Measurements from ENCODE around the gene ARHGAP24. TPM values are rescaled to one million over a fixed set of nuclear protein-coding genes. Genes with fewer than 3 reads are reported as not detected.

ARHGAP24 gene
- total and polyA plus RNA-seq, 2 donors (not counting 3 experiments of a cell fraction or from before 2014, with no cell fraction given), result 52.1 to 79.4 TPM

DNA sequence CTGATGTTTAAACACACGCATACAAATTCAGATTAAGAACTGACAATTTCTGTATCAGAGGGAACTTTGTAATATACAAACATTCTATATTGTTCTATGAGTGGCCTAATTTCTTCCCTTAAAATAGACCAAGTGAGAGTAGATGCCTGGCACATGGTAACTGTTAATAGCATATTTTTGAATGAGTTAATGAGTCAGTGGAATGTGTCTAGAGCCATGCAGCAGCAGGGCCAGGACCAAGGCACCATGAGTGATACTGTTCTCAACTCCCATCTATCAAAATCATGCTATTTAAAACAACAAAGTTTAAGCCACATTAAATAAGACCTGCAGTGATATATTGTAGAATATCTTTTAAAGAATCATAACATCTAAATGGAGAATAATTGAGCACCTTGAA, 98.3 kb downstream of the ARHGAP24 start:
- no peak overlapping the region for H3K4me3 ChIP-seq (replicated peaks in 1 of 3; ENCODE audit: insufficient read depth in 1 of 3, low read depth in 1 of 3, low read length in 3 of 3)
- H3K9me3 ChIP-seq (replicated peaks; ENCODE audit: control insufficient read depth, insufficient read depth, low read length), result no peaks in the 10 kb centered on the region
- H3K4me2 ChIP-seq (ENCODE audit: insufficient read depth, low read length), result no peak overlapping the region
- no peak overlapping the region for H3K27ac ChIP-seq (ENCODE audit: insufficient read depth, low read depth, low read length)
- intact Hi-C loops (cut with micrococcal nuclease) (no loop called here), dilution Hi-C loops (cut with MboI; ENCODE audit: extremely low pct_ligation_motif_present, low sequenced_read_pairs) (no loop called here)
- ChIA-PET CTCF (no interaction called here), POLR2A (no interaction called here)
- FAIRE-seq (no peak), DNase-seq (ENCODE audit: low read depth, low spot score) (no peak)
- no peaks in the 10 kb centered on the region for H3K36me3 ChIP-seq (ENCODE audit: control insufficient read depth in 2 of 2, extremely low read depth in 1 of 2, insufficient read depth in 2 of 2, low read length in 2 of 2)
- H3K4me1 ChIP-seq (ENCODE audit: control insufficient read depth, extremely low read depth, insufficient read depth, low read length), result no peaks in the 10 kb centered on the region
- TF ChIP-seq, protein P1, sequence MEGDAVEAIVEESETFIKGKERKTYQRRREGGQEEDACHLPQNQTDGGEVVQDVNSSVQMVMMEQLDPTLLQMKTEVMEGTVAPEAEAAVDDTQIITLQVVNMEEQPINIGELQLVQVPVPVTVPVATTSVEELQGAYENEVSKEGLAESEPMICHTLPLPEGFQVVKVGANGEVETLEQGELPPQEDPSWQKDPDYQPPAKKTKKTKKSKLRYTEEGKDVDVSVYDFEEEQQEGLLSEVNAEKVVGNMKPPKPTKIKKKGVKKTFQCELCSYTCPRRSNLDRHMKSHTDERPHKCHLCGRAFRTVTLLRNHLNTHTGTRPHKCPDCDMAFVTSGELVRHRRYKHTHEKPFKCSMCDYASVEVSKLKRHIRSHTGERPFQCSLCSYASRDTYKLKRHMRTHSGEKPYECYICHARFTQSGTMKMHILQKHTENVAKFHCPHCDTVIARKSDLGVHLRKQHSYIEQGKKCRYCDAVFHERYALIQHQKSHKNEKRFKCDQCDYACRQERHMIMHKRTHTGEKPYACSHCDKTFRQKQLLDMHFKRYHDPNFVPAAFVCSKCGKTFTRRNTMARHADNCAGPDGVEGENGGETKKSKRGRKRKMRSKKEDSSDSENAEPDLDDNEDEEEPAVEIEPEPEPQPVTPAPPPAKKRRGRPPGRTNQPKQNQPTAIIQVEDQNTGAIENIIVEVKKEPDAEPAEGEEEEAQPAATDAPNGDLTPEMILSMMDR (IDR thresholded peaks at IDR 0.05; ENCODE audit: extremely low read depth in 1 of 2, insufficient read depth in 1 of 2, low read depth in 1 of 2, low read length in 2 of 2), result no peak
- TF ChIP-seq GATA2 (IDR thresholded peaks at IDR 0.05; ENCODE audit: insufficient read depth, insufficient read length, low read depth, low read length) (no peak), MYC (IDR thresholded peaks at IDR 0.05; ENCODE audit: low read depth, low read length) (no peak), POLR2A (IDR thresholded peaks at IDR 0.05; ENCODE audit: low read depth, low read length) (no peak), EZH2 (IDR thresholded peaks at IDR 0.05; ENCODE audit: borderline replicate concordance, low read depth, low read length, severe bottlenecking) (no peak), POLR2AphosphoS5 (IDR thresholded peaks at IDR 0.05; ENCODE audit: insufficient read depth, low read depth, low read length) (no peak), FOS (IDR thresholded peaks at IDR 0.05; ENCODE audit: borderline replicate concordance, insufficient read depth, low read length) (no peak), JUN (IDR thresholded peaks at IDR 0.05; ENCODE audit: borderline replicate concordance, insufficient read depth, insufficient read length, low read depth) (no peak)
- TF ChIP-seq, protein P2, sequence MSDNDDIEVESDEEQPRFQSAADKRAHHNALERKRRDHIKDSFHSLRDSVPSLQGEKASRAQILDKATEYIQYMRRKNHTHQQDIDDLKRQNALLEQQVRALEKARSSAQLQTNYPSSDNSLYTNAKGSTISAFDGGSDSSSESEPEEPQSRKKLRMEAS (IDR thresholded peaks at IDR 0.05; ENCODE audit: insufficient read depth, insufficient read length), result no peak
- H3K9me1 ChIP-seq (replicated peaks; ENCODE audit: control insufficient read depth, extremely low read depth, insufficient read depth, low read length), result no peaks in the 10 kb centered on the region
- H2AFZ ChIP-seq (ENCODE audit: low read depth, low read length), result no peak overlapping the region
- H3K9ac ChIP-seq (replicated peaks; ENCODE audit: extremely low read depth, insufficient read depth, low read length), result no peak overlapping the region
- no peaks in the 10 kb centered on the region for H4K20me1 ChIP-seq (replicated peaks; ENCODE audit: control insufficient read depth, extremely low read depth, insufficient read depth, low read length)
- H3K79me2 ChIP-seq (ENCODE audit: control insufficient read depth, insufficient read depth, low read length), result no peaks in the 10 kb centered on the region
- BruUV-seq (replicated peaks), result no TSS peak
- H3K27me3 ChIP-seq (ENCODE audit: control insufficient read depth in 2 of 2, insufficient read depth in 2 of 2, low read length in 2 of 2), result peaks cover 0 to 6% of the 10 kb centered on the region in 2 experiments

All from endothelial cell of umbilical vein (primary cell).